A549 (cell line): ENCODE data around the gene ATP1A3. TPM values are rescaled to one million over a fixed set of nuclear protein-coding genes. Genes with fewer than 3 reads are reported as not detected.

Experiments used
- ATAC-seq, 2 experiments: fragments of 200-7000 bp in 1 of 2; fragments of >200 bp in 1 of 2; cut with Nextera tagmentation in 1 of 2; cut with Tn5 transposase in 1 of 2; 3 replicates each; pipeline versions ENCODE4 v1.8.0 to v1.9.1; 2018 to 2020; ENCODE audit warnings: mild to moderate bottlenecking in 1 of 2, moderate library complexity in 1 of 2
- CTCF ChIA-PET: fragments of 300-600 bp; sonication (Branson Sonifier 250); formaldehyde crosslinking; extraction: SDS; loops from one replicate; lab custom pipeline; 2021; ENCODE audit warnings: antibody characterized with exemption, inconsistent platforms; lab: Yijun Ruan, JAX
- POLR2A ChIA-PET: fragments of 350-600 bp; formaldehyde crosslinking; extraction: SDS; loops from one replicate; lab custom pipeline; 2021; ENCODE audit warnings: antibody characterized with exemption, inconsistent platforms; lab: Yijun Ruan, JAX
- DNase-seq, 2 experiments: peaks; one replicate each; pipeline versions ENCODE4 v3.0.0 to v3.0.0-alpha.2; 2011 to 2016; ENCODE audit warnings: low read depth in 1 of 2, low spot score in 1 of 2
- FAIRE-seq: peaks from 2 replicates; lab custom pipeline; 2011; peaks lifted over from hg19 to GRCh38; lab: Jason Lieb, UNC
- H3K27ac ChIP-seq, 2 experiments: fragments of >200 bp; sonication (Bioruptor Twin); formaldehyde crosslinking; 3 replicates each; pipeline ENCODE4 v1.5.1; 2016 to 2017
- H3K4me1 ChIP-seq: fragments of >200 bp; sonication (Bioruptor Twin); formaldehyde crosslinking; 3 replicates; pipeline ENCODE4 v1.6.1; 2016
- H3K4me2 ChIP-seq: fragments of >200 bp; sonication (Bioruptor Twin); formaldehyde crosslinking; 3 replicates; pipeline ENCODE4 v1.6.1; 2016
- H3K4me3 ChIP-seq: fragments of >200 bp; sonication (Bioruptor Twin); formaldehyde crosslinking; 3 replicates; pipeline ENCODE4 v1.5.1; 2016
- H3K9me3 ChIP-seq: fragments of >200 bp; sonication (Bioruptor Twin); formaldehyde crosslinking; 3 replicates; pipeline ENCODE4 v1.6.1; 2016
- BHLHE40 ChIP-seq: IDR thresholded peaks from 2 replicates; pipeline ENCODE4 v1.6.1; 2012; ENCODE audit warnings: low read depth, low read length, inconsistent platforms
- CBX2 ChIP-seq: fragments of 200-600 bp; sonication (generic); IDR thresholded peaks from 2 replicates; pipeline ENCODE4 v1.6.1; 2016; ENCODE audit warnings: low read depth, mild to moderate bottlenecking, borderline replicate concordance
- CEBPB ChIP-seq, 2 experiments: fragments of >200 bp in 1 of 2; sonication (Bioruptor Twin) in 1 of 2; formaldehyde crosslinking in 1 of 2; IDR thresholded peaks; 2 replicates each; pipeline ENCODE4 v1.6.1; 2012 to 2016
- CHD4 ChIP-seq: fragments of 200-600 bp; sonication (generic); IDR thresholded peaks from 2 replicates; pipeline ENCODE4 v1.6.1; 2016; ENCODE audit warnings: antibody characterized with exemption, mild to moderate bottlenecking, borderline replicate concordance
- EHMT2 ChIP-seq: fragments of 200-600 bp; sonication (generic); IDR thresholded peaks from 2 replicates; pipeline ENCODE4 v1.6.1; 2016; ENCODE audit warnings: antibody characterized with exemption, low read depth, mild to moderate bottlenecking, moderate library complexity
- FOSL2 ChIP-seq, 2 experiments: fragments of 450-650 bp in 1 of 2; fragments of >200 bp in 1 of 2; sonication (Bioruptor Twin) in 1 of 2; formaldehyde crosslinking; IDR thresholded peaks; 2 replicates each; pipeline versions ENCODE4 v1.5.0 to v1.6.1; 2016 to 2020; ENCODE audit warnings: mild to moderate bottlenecking in 1 of 2, moderate library complexity in 1 of 2
- FOXS1 ChIP-seq: fragments of 250-450 bp; sonication (Bioruptor Pico); IDR thresholded peaks from 2 replicates; pipeline ENCODE4 v1.5.0; 2020; ENCODE audit warnings: mild to moderate bottlenecking, moderate library complexity
- GATA3 ChIP-seq: IDR thresholded peaks from 2 replicates; pipeline ENCODE4 v1.6.1; 2012; ENCODE audit warnings: borderline replicate concordance
- HDAC2 ChIP-seq: fragments of 200-600 bp; sonication (generic); IDR thresholded peaks from 2 replicates; pipeline ENCODE4 v1.6.1; 2016
- HEYL ChIP-seq: fragments of 250-450 bp; sonication (Bioruptor Pico); IDR thresholded peaks from 2 replicates; pipeline ENCODE4 v1.8.0; 2021; ENCODE audit warnings: mild to moderate bottlenecking, moderate library complexity
- HOXB13 ChIP-seq: fragments of 250-450 bp; sonication (Bioruptor Pico); IDR thresholded peaks from 2 replicates; pipeline ENCODE4 v1.5.0; 2020; ENCODE audit warnings: low read depth, mild to moderate bottlenecking, moderate library complexity
- JUNB ChIP-seq: fragments of >200 bp; sonication (Bioruptor Twin); formaldehyde crosslinking; IDR thresholded peaks from 2 replicates; pipeline ENCODE4 v1.6.1; 2016
- KDM1A ChIP-seq: fragments of 200-600 bp; sonication (generic); IDR thresholded peaks from 2 replicates; pipeline ENCODE4 v1.6.1; 2016; ENCODE audit warnings: low read depth, mild to moderate bottlenecking
- MAFK ChIP-seq: fragments of 450-650 bp; IDR thresholded peaks from 2 replicates; pipeline ENCODE4 v1.6.1; 2014; ENCODE audit not compliant: partially characterized antibody
- MAZ ChIP-seq: fragments of 150-350 bp; IDR thresholded peaks from 2 replicates; pipeline ENCODE4 v1.6.1; 2014; ENCODE audit warnings: antibody characterized with exemption, low read depth, low read length, borderline replicate concordance
- NFE2L2 ChIP-seq: fragments of 150-350 bp; conservative IDR thresholded peaks from 2 replicates; pipeline ENCODE4 v1.6.1; 2014; ENCODE audit warnings: low read length
- NPAS2 ChIP-seq: fragments of 250-450 bp; sonication (Bioruptor Pico); IDR thresholded peaks from 2 replicates; pipeline ENCODE4 v1.8.0; 2022; ENCODE audit warnings: mild to moderate bottlenecking, moderate library complexity, borderline replicate concordance
- POLR2A ChIP-seq: IDR thresholded peaks from 2 replicates; pipeline ENCODE4 v1.6.1; 2012; ENCODE audit warnings: mild to moderate bottlenecking, low read length
- POLR2AphosphoS2 ChIP-seq: conservative IDR thresholded peaks from 2 replicates; pipeline ENCODE4 v1.6.1; 2012; ENCODE audit warnings: low read length, improper control_type of control experiment, inconsistent platforms
- TFCP2L1 ChIP-seq: fragments of 250-450 bp; sonication (Bioruptor Pico); IDR thresholded peaks from 2 replicates; pipeline ENCODE4 v1.5.0; 2021; ENCODE audit warnings: mild to moderate bottlenecking
- ZC3H11A ChIP-seq: fragments of 450-650 bp; IDR thresholded peaks from 2 replicates; pipeline ENCODE4 v1.6.1; 2014; ENCODE audit warnings: antibody characterized with exemption, mild to moderate bottlenecking
- WGBS: methylation state at CpG from one replicate; pipeline ENCODE4 v1.1.6; 2017; ENCODE audit errors: missing lambda C conversion rate; 5-methylcytosine and 5-hydroxymethylcytosine counted together
- polyA plus RNA-seq, 4 experiments: library from polyadenylated mRNA; depleted of rRNA in 3 of 4; stranded (reverse); fragments of >200 nt; fragmentation: RNase III in 1 of 4; extraction: RNeasy Plus Mini Kit Qiagen cat#74134 plus additional on column Dnase treatment in 1 of 4; gene quantifications; 2 replicates in 3 of 4; 3 replicates in 1 of 4; pipeline ENCODE4 v1.2.3, GENCODE V29; 2011 to 2017
- TF ChIP-seq, protein P1 (sequence below): fragments of 250-450 bp; sonication (Bioruptor Pico); IDR thresholded peaks from 2 replicates; pipeline ENCODE4 v1.5.0; 2021; ENCODE audit warnings: mild to moderate bottlenecking, moderate library complexity, borderline replicate concordance
- TF ChIP-seq, protein P2 (sequence below): IDR thresholded peaks from 2 replicates; pipeline ENCODE4 v1.6.1; 2012; ENCODE audit warnings: low read depth, borderline replicate concordance
- TF ChIP-seq, protein P3 (sequence below): IDR thresholded peaks from 2 replicates; pipeline ENCODE4 v1.6.1; 2012
- TF ChIP-seq, protein P4 (sequence below): fragments of 450-650 bp; IDR thresholded peaks from 2 replicates; pipeline ENCODE4 v1.6.1; 2014; ENCODE audit warnings: antibody characterized with exemption
- TF ChIP-seq, protein P5 (sequence below): fragments of >200 bp; sonication (Bioruptor Twin); formaldehyde crosslinking; IDR thresholded peaks from 3 replicates; pipeline ENCODE4 v1.5.1; 2016

The ATP1A3 gene
- polyA plus RNA-seq, 2 of the 4 experiments (the other 2 are of a cell fraction): 0.67 to 3.7 TPM

DNA sequence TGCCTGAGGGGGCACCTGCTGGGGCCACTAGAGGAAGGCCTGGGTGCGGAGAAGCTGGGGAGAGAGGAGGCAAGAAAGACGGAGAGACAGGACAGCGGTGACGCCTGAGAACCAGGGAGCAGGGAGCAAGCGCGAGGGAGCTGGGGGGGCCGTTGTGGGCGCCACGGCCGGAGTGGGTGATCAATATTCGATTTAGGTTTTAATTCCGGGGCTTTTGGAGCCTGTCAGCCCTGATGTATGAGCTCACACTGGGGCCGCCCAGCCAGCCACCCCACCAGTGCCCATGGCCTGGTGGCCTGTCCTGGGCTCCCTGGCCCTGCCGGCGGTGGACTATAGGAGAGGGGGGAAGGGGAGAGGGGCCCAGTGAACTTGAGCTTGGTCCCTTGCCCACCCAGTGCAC lies 57.1 kb downstream of the ATP1A3 start:
- Histone ChIP-seq H3K4me2 (no peak overlapping the region), H3K9me3 (no peaks in the 10 kb centered on the region), H3K4me1 (peaks cover 9% of the 10 kb centered on the region; the same call in 1 of the 3 replicates), H3K27ac (no peak overlapping the region), H3K4me3 (no peak overlapping the region)
- DNase-seq (no peak), FAIRE-seq (no peak), ATAC-seq (peak; percentile 1; a peak in 3 of 6 replicates)
- TF ChIP-seq MAFK (no peak), BHLHE40 (no peak), GATA3 (no peak), MAZ (no peak), NPAS2 (no peak), CBX2 (no peak), CHD4 (no peak), HOXB13 (CRISPR knock-in tag) (no peak), POLR2AphosphoS2 (no peak), POLR2A (no peak), FOSL2 (IDR thresholded peaks at IDR 0.05) (no peak), FOSL2 (CRISPR knock-in tag; IDR thresholded peaks at IDR 0.05) (no peak), JUNB (no peak), ZC3H11A (no peak)
- TF ChIP-seq, protein P1, sequence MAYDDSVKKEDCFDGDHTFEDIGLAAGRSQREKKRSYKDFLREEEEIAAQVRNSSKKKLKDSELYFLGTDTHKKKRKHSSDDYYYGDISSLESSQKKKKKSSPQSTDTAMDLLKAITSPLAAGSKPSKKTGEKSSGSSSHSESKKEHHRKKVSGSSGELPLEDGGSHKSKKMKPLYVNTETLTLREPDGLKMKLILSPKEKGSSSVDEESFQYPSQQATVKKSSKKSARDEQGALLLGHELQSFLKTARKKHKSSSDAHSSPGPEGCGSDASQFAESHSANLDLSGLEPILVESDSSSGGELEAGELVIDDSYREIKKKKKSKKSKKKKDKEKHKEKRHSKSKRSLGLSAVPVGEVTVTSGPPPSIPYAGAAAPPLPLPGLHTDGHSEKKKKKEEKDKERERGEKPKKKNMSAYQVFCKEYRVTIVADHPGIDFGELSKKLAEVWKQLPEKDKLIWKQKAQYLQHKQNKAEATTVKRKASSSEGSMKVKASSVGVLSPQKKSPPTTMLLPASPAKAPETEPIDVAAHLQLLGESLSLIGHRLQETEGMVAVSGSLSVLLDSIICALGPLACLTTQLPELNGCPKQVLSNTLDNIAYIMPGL (CRISPR knock-in tag): no peak
- TF ChIP-seq, protein P2, sequence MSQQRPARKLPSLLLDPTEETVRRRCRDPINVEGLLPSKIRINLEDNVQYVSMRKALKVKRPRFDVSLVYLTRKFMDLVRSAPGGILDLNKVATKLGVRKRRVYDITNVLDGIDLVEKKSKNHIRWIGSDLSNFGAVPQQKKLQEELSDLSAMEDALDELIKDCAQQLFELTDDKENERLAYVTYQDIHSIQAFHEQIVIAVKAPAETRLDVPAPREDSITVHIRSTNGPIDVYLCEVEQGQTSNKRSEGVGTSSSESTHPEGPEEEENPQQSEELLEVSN: no peak
- TF ChIP-seq, protein P3, sequence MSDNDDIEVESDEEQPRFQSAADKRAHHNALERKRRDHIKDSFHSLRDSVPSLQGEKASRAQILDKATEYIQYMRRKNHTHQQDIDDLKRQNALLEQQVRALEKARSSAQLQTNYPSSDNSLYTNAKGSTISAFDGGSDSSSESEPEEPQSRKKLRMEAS: no peak
- WGBS: 78% methylated on average over 15 of the region's 15 CpGs
- POLR2A ChIA-PET: interaction anchor here (0.5 to 0.9 kb wide), 2 partner anchors 15 to 77 kb away, joined by 4 to 5 read pairs; partner anchors contain the start of gene RPS19
- CTCF ChIA-PET: interaction anchor here (0.6 to 2.6 kb wide), 20 partner anchors 11 to 133 kb away, joined by 3 to 36 read pairs (median 5); partner anchors contain the start of genes GRIK5 and RPS19

DNA sequence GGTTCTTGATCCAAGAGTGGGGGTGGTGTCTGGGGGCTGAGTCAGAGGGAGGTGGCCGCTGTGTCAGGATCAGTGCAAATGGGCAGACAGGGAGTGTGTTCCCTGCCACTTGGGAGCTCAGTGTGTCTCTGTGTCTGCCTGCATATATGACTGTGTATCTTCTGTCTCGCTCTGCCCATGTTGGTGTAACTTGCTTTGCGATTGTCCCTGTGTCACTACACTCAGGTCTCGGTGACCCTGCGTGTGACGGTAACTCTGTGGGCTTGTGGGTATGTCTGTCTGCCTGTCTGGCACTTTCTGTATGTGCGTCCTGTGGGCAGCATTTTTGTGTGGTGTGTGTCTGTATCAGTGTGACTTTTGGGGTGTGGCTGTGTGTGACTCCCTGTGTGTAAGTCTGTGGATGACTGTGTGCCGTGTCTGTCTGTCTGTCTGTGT lies 57.6 kb downstream of the ATP1A3 start:
- H3K4me1 ChIP-seq: peaks cover 9% of the 10 kb centered on the region; the same call in 1 of the 3 replicates
- POLR2A ChIA-PET: no interaction called here
- no peaks in the 10 kb centered on the region for H3K9me3 ChIP-seq
- ATAC-seq: peak; percentile 3 to 5; a peak in 5 of 6 replicates
- H3K4me2 ChIP-seq: no peak overlapping the region
- WGBS: 69% methylated on average over 8 of the region's 8 CpGs
- no peak for TF ChIP-seq EHMT2
- no peak for TF ChIP-seq HEYL (CRISPR knock-in tag)
- TF ChIP-seq, protein P4, sequence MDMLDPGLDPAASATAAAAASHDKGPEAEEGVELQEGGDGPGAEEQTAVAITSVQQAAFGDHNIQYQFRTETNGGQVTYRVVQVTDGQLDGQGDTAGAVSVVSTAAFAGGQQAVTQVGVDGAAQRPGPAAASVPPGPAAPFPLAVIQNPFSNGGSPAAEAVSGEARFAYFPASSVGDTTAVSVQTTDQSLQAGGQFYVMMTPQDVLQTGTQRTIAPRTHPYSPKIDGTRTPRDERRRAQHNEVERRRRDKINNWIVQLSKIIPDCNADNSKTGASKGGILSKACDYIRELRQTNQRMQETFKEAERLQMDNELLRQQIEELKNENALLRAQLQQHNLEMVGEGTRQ: no peak
- TF ChIP-seq CHD4: no peak
- no peak for TF ChIP-seq POLR2A
- TF ChIP-seq HDAC2: no peak
- TF ChIP-seq NFE2L2: no peak
- no peak for TF ChIP-seq TFCP2L1
- TF ChIP-seq FOXS1 (CRISPR knock-in tag): no peak
- TF ChIP-seq CEBPB (IDR thresholded peaks at IDR 0.05): no peak
- TF ChIP-seq, protein P5, sequence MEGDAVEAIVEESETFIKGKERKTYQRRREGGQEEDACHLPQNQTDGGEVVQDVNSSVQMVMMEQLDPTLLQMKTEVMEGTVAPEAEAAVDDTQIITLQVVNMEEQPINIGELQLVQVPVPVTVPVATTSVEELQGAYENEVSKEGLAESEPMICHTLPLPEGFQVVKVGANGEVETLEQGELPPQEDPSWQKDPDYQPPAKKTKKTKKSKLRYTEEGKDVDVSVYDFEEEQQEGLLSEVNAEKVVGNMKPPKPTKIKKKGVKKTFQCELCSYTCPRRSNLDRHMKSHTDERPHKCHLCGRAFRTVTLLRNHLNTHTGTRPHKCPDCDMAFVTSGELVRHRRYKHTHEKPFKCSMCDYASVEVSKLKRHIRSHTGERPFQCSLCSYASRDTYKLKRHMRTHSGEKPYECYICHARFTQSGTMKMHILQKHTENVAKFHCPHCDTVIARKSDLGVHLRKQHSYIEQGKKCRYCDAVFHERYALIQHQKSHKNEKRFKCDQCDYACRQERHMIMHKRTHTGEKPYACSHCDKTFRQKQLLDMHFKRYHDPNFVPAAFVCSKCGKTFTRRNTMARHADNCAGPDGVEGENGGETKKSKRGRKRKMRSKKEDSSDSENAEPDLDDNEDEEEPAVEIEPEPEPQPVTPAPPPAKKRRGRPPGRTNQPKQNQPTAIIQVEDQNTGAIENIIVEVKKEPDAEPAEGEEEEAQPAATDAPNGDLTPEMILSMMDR: no peak
- TF ChIP-seq KDM1A: no peak
- CTCF ChIA-PET: interaction anchor here (0.7 to 2.6 kb wide), 15 partner anchors 11 to 116 kb away, joined by 3 to 36 read pairs (median 5); no protein-coding TSS in a partner anchor
- DNase-seq: no peak
- H3K27ac ChIP-seq: no peak overlapping the region
- H3K4me3 ChIP-seq: no peak overlapping the region
- FAIRE-seq: no peak
